PC-9 (cell line): ENCODE data around the gene TMEM263. TPM values are rescaled to one million over a fixed set of nuclear protein-coding genes. Genes with fewer than 3 reads are reported as not detected.

ENCODE experiments used
- Bru-seq: library from RNA; stranded (reverse); fragments of 400-500 nt; gene quantifications from one replicate; lab custom pipeline; 2021; lab: Mats Ljungman, UMichigan
- BruChase-seq, 2 experiments: library from RNA; stranded (reverse); fragments of 400-500 nt; gene quantifications; one replicate each; lab custom pipeline; 2021; lab: Mats Ljungman, UMichigan
- BruUV-seq: library from RNA; stranded (reverse); fragments of 400-500 nt; replicated peaks from 2 replicates; lab custom pipeline; 2021; lab: Mats Ljungman, UMichigan
- CTCF ChIA-PET: fragments of 300-600 bp; sonication (Branson Sonifier 250); formaldehyde crosslinking; loops from one replicate; lab custom pipeline; 2022; ENCODE audit warnings: antibody characterized with exemption; lab: Charles Lee
- POLR2A ChIA-PET: fragments of 300-600 bp; sonication (Branson Sonifier 250); formaldehyde crosslinking; loops from one replicate; lab custom pipeline; 2022; ENCODE audit warnings: antibody characterized with exemption; ENCODE audit not compliant: unreplicated experiment; lab: Charles Lee
- DNase-seq, 2 experiments: peaks; one replicate each; pipeline versions ENCODE4 v3.0.0 to v3.0.0-alpha.2; 2015 to 2022; ENCODE audit warnings: mixed read lengths in 1 of 2
- H2AFZ ChIP-seq: fragments of 200-600 bp; sonication (generic); 2 replicates; pipeline ENCODE4 v1.8.1; 2017; ENCODE audit warnings: antibody characterized with exemption
- H3F3A ChIP-seq: fragments of 200-600 bp; sonication (generic); 2 replicates; pipeline ENCODE4 v1.8.1; 2017; ENCODE audit warnings: antibody characterized with exemption, mild to moderate bottlenecking, low read depth; ENCODE audit not compliant: insufficient read depth
- H3K27ac ChIP-seq: fragments of 200-600 bp; sonication (generic); 2 replicates; pipeline ENCODE4 v1.6.1; 2016; ENCODE audit warnings: mixed run types
- H3K27me3 ChIP-seq: fragments of 200-600 bp; sonication (generic); 2 replicates; pipeline ENCODE4 v1.6.1; 2016; ENCODE audit warnings: low read depth, mixed run types; ENCODE audit not compliant: insufficient read depth
- H3K36me3 ChIP-seq: fragments of 200-600 bp; sonication (generic); 2 replicates; pipeline ENCODE4 v1.6.1; 2016; ENCODE audit warnings: low read depth, mixed run types
- H3K4me1 ChIP-seq: fragments of 200-600 bp; sonication (generic); replicated peaks from 2 replicates; pipeline ENCODE4 v1.6.1; 2016; ENCODE audit warnings: mixed run types; ENCODE audit not compliant: insufficient read depth
- H3K4me2 ChIP-seq: fragments of 200-600 bp; sonication (generic); 2 replicates; pipeline ENCODE4 v1.6.1; 2017; ENCODE audit warnings: mixed run types
- H3K4me3 ChIP-seq: fragments of 200-600 bp; sonication (generic); 2 replicates; pipeline ENCODE4 v1.6.1; 2016; ENCODE audit warnings: mixed run types
- H3K79me2 ChIP-seq: fragments of 200-600 bp; sonication (generic); 2 replicates; pipeline ENCODE4 v1.6.1; 2017; ENCODE audit warnings: low read depth, mixed run types
- H3K9me2 ChIP-seq: fragments of 200-600 bp; sonication (generic); 2 replicates; pipeline ENCODE4 v1.8.1; 2017; ENCODE audit warnings: mild to moderate bottlenecking; ENCODE audit not compliant: insufficient read depth
- H3K9me3 ChIP-seq: fragments of 200-600 bp; sonication (generic); 2 replicates; pipeline ENCODE4 v1.8.1; 2016; ENCODE audit warnings: low read depth; ENCODE audit not compliant: insufficient read depth
- H4K20me1 ChIP-seq: fragments of 200-600 bp; sonication (generic); 2 replicates; pipeline ENCODE4 v1.8.1; 2017; ENCODE audit not compliant: insufficient read depth
- CTCF ChIP-seq: fragments of 200-600 bp; sonication (generic); conservative IDR thresholded peaks from 2 replicates; pipeline ENCODE4 v1.6.1; 2017; ENCODE audit warnings: mixed run types, antibody characterized with exemption, mild to moderate bottlenecking, moderate library complexity
- EZH2 ChIP-seq: fragments of 200-600 bp; sonication (generic); IDR thresholded peaks from 2 replicates; pipeline ENCODE4 v1.8.0; 2017; ENCODE audit warnings: antibody characterized with exemption, low read depth
- intact Hi-C: fragments of 100-400 bp; cut with micrococcal nuclease; formaldehyde crosslinking; loops from one replicate; pipeline ENCODE4 v1.10.0; 2022; ENCODE audit not compliant: unreplicated experiment
- long read RNA-seq: library from polyadenylated mRNA; stranded (forward); transcript quantifications from one replicate; pipeline ENCODE4 v2.0.0, GENCODE V29; 2022
- total RNA-seq: library from RNA; stranded (reverse); gene quantifications from 2 replicates; pipeline ENCODE4 v1.2.3, GENCODE V29; 2021

Gene TMEM263
- 32.9 and 33.2 TPM in 2 replicates for total RNA-seq
- percentile 89 among the genes with signal in this experiment for Bru-seq, nascent RNA
- percentile 92 among the genes with signal in this experiment for BruChase-seq, experiment 1, labeled RNA remaining after a 2-hour chase
- BruChase-seq, experiment 2, labeled RNA remaining after a 6-hour chase: percentile 93 among the genes with signal in this experiment
- long read RNA-seq, transcript TMEM263-201 (4 exons, 3,362 nt): major isoform, 21 of 35 reads
- long read RNA-seq, transcript TMEM263-204 (3 exons, 3,349 nt): minor isoform, 11 of 35 reads
- long read RNA-seq, partial matches to known transcripts: 0 of 35 reads
- long read RNA-seq, other reads (novel, unspliced or antisense): 2 of 35 reads

GRCh38 chr12:106955377-106956047 is at the start of gene TMEM263:
TMEM263 (plus strand) TSS chr12:106955907; CDS start chr12:106967117, 11,210 bp downstream.
- Histone ChIP-seq H2AFZ (peak within 1 kb of the TSS; percentile 85), H3K36me3 (no peaks in the 10 kb centered on the region), H3K4me3 (peak within 1 kb of the TSS; percentile 83), H3K9me3 (no peaks in the 10 kb centered on the region), H4K20me1 (peaks cover 14% of the 10 kb centered on the region; the same call in 1 of the 2 replicates), H3K27ac (peak within 1 kb of the TSS; percentile 57), H3K27me3 (peaks cover 13% of the 10 kb centered on the region; the same call in 1 of the 2 replicates), H3K4me1 (peaks cover 17% of the 10 kb centered on the region; the same call in 1 of the 2 replicates), H3K9me2 (no peaks in the 10 kb centered on the region), H3K79me2 (peaks cover 31% of the 10 kb centered on the region), H3F3A (peaks cover 20% of the 10 kb centered on the region; the same call in 1 of the 2 replicates), H3K4me2 (peak within 1 kb of the TSS; percentile 76)
- peak; percentile 59 to 91 for DNase-seq
- no peak for TF ChIP-seq CTCF
- no peak for TF ChIP-seq EZH2
- CTCF ChIA-PET: interaction anchor here (0.6 kb wide), 1 partner anchor 679 kb away, joined by 3 read pairs; no protein-coding TSS in a partner anchor
- no TSS peak for BruUV-seq
- intact Hi-C loops: loop anchor here (1.0 to 5.0 kb wide), 3 partner anchors 31 to 708 kb away; partner anchors contain the start of genes CKAP4, CRY1 and MTERF2
- POLR2A ChIA-PET: interaction anchor here (0.5 to 1.0 kb wide), 6 partner anchors 17 to 704 kb away, joined by 3 to 4 read pairs (median 3); partner anchors contain the start of gene MTERF2

GRCh38 chr12:106906715-106907114 is 49.0 kb upstream of the TMEM263 start:
- Histone ChIP-seq H4K20me1 (no peaks in the 10 kb centered on the region; the same call in 1 of the 2 replicates), H3K79me2 (no peaks in the 10 kb centered on the region), H3K27ac (no peak overlapping the region), H3K27me3 (no peaks in the 10 kb centered on the region), H3K9me3 (no peaks in the 10 kb centered on the region; the same call in 1 of the 2 replicates), H2AFZ (no peak overlapping the region), H3K4me1 (0 out of 2 replicates have a peak, but pooled peaks cover 5% of the 10 kb centered on the region), H3K4me2 (no peak overlapping the region), H3K4me3 (no peak overlapping the region), H3K36me3 (no peaks in the 10 kb centered on the region), H3F3A (no peaks in the 10 kb centered on the region), H3K9me2 (no peaks in the 10 kb centered on the region)
- ChIA-PET CTCF (no interaction called here), POLR2A (no interaction called here)
- no peak for DNase-seq
- intact Hi-C loops: no loop called here
- TF ChIP-seq CTCF (no peak), EZH2 (no peak)
- BruUV-seq: no TSS peak

GRCh38 chr12:106907411-106907810 is 48.3 kb upstream of the TMEM263 start:
- no peak overlapping the region for H3K4me2 ChIP-seq
- no peaks in the 10 kb centered on the region for H3K36me3 ChIP-seq
- H3K27ac ChIP-seq: no peak overlapping the region
- CTCF ChIA-PET: no interaction called here
- no peak for DNase-seq
- no peak for TF ChIP-seq CTCF
- TF ChIP-seq EZH2: no peak
- no peaks in the 10 kb centered on the region for H3K79me2 ChIP-seq
- no TSS peak for BruUV-seq
- no peaks in the 10 kb centered on the region for H3F3A ChIP-seq
- H3K27me3 ChIP-seq: no peaks in the 10 kb centered on the region
- H4K20me1 ChIP-seq: no peaks in the 10 kb centered on the region; the same call in 1 of the 2 replicates
- POLR2A ChIA-PET: interaction anchor here (0.5 kb wide), 1 partner anchor 13 kb away, joined by 29 read pairs; no protein-coding TSS in a partner anchor
- H3K4me1 ChIP-seq: 0 out of 2 replicates have a peak, but pooled peaks cover 5% of the 10 kb centered on the region
- H3K4me3 ChIP-seq: no peak overlapping the region
- no peaks in the 10 kb centered on the region for H3K9me2 ChIP-seq
- H3K9me3 ChIP-seq: no peaks in the 10 kb centered on the region; the same call in 1 of the 2 replicates
- H2AFZ ChIP-seq: no peak overlapping the region
- intact Hi-C loops: no loop called here
